Spleen (tissue), 11 donors: ENCODE data around the gene ZNF121. TPM values are rescaled to one million over a fixed set of nuclear protein-coding genes. Genes with fewer than 3 reads are reported as not detected.
A peak's percentile ranks its signal among the peaks of the same experiment; 100 is the strongest.
"Not testable (repeated sequence)": the region's sequence is repeated elsewhere in the genome, so short reads cannot be mapped to it uniquely, and the experiment has no call there.

Experiments used
- DNase-seq: peaks from one replicate; pipeline ENCODE4 v3.0.0-alpha.2; 2020
- H3K27ac ChIP-seq, 8 donors: fragments of 200-600 bp; sonication (generic) in 7 of 8; 1 replicate in 4 of 8; 2 replicates in 4 of 8; pipeline versions ENCODE4 v1.5.0 to v1.8.0; 2016 to 2021; ENCODE audit warnings: inconsistent platforms in 4 of 8, mild to moderate bottlenecking in 4 of 8, moderate library complexity in 1 of 8
- H3K27me3 ChIP-seq, 7 donors: fragments of 200-600 bp; sonication (generic) in 6 of 7; replicated peaks in 1 of 7; 1 replicate in 4 of 7; 2 replicates in 3 of 7; pipeline versions ENCODE4 v1.5.0 to v1.8.0; 2016 to 2021; ENCODE audit warnings: inconsistent platforms in 3 of 7, mild to moderate bottlenecking in 1 of 7
- H3K36me3 ChIP-seq, 6 donors: fragments of 200-600 bp; sonication (generic) in 5 of 6; 1 replicate in 4 of 6; 2 replicates in 2 of 6; pipeline versions ENCODE4 v1.5.0 to v1.8.0; 2016 to 2021; ENCODE audit warnings: inconsistent platforms in 2 of 6
- H3K4me1 ChIP-seq, 6 donors: fragments of 200-600 bp; sonication (generic) in 5 of 6; 1 replicate in 3 of 6; 2 replicates in 3 of 6; pipeline versions ENCODE4 v1.5.0 to v1.8.0; 2016 to 2021; ENCODE audit warnings: inconsistent platforms in 3 of 6
- H3K4me3 ChIP-seq, 8 donors: fragments of 200-600 bp; sonication (generic) in 7 of 8; 1 replicate in 4 of 8; 2 replicates in 4 of 8; pipeline versions ENCODE4 v1.5.0 to v1.8.0; 2016 to 2021; ENCODE audit warnings: inconsistent platforms in 4 of 8, mild to moderate bottlenecking in 4 of 8, moderate library complexity in 2 of 8
- H3K9me3 ChIP-seq, 8 donors: fragments of 200-600 bp; sonication (generic) in 7 of 8; 1 replicate in 4 of 8; 2 replicates in 4 of 8; pipeline versions ENCODE4 v1.5.0 to v1.8.0; 2016 to 2021; ENCODE audit warnings: inconsistent platforms in 4 of 8
- POLR2A ChIP-seq, 3 donors: fragments of 450-650 bp; IDR thresholded peaks; one replicate each; pipeline ENCODE4 v1.5.1; 2017; ENCODE audit warnings: antibody characterized with exemption in 3 of 3, mild to moderate bottlenecking in 1 of 3
- POLR2AphosphoS5 ChIP-seq, 3 donors: sonication (generic); formaldehyde crosslinking; IDR thresholded peaks; one replicate each; pipeline ENCODE4 v1.5.1; 2017; ENCODE audit warnings: antibody characterized with exemption in 3 of 3
- WGBS, 5 donors: extraction: QIAGEN DNeasy Blood & Tissue Kit in 3 of 5; methylation state at CpG; one replicate each; pipeline versions ENCODE4 v1.1.5 to v1.1.7; 2013 to 2018; 5-methylcytosine and 5-hydroxymethylcytosine counted together
- intact Hi-C: fragments of 100-400 bp; cut with DNase I; formaldehyde crosslinking; loops from one replicate; pipeline ENCODE4 v1.15.0; 2023; ENCODE audit warnings: low total_unique reads
- polyA plus RNA-seq, 3 donors: library from polyadenylated mRNA; stranded (reverse); fragments of 200-250 nt; gene quantifications; one replicate each; pipeline ENCODE4 v1.2.1, GENCODE V29; 2013
- total RNA-seq, 7 donors: library from RNA; depleted of rRNA in 3 of 7; stranded (reverse); fragments of >200 nt in 3 of 7; fragmentation: NEBNext Ultra II Directional in 4 of 7; extraction: Animal tissue kit (Norgen Biotek cat#: 25700) in 4 of 7; gene quantifications; one replicate each; pipeline versions ENCODE4 v1.1.0 to v1.2.1, GENCODE V29; 2016 to 2021
- TF ChIP-seq, protein P1 (sequence below), 11 experiments: fragments of 200-600 bp in 7 of 11; fragments of 450-650 bp in 4 of 11; sonication (generic) in 4 of 11; IDR thresholded peaks in 8 of 11; conservative IDR thresholded peaks in 3 of 11; 1 replicate in 7 of 11; 2 replicates in 4 of 11; pipeline versions ENCODE4 v1.4.0 to v1.8.0; 2016 to 2021; ENCODE audit warnings: antibody characterized with exemption in 11 of 11, inconsistent platforms in 4 of 11, mild to moderate bottlenecking in 1 of 11
- donor health status: healthy with polysubstance abuse.
- donor health status: DM: no; HTN: no; CAD: no; lungs with moderate emphysema.
- donor health status: DM: no; HTN: no; CAD: no.
- donor health status: Bipolar disorder and iron deficiency.
- donor health status: healthy.
- donor health status: DM: no; HTN: no; CAD: no.
- donor health status: DM: yes; HTN: yes; CAD: no.

The ZNF121 gene
- total and polyA plus RNA-seq, 10 donors, result 5.5 to 44.8 (median 32.6) TPM

DNA sequence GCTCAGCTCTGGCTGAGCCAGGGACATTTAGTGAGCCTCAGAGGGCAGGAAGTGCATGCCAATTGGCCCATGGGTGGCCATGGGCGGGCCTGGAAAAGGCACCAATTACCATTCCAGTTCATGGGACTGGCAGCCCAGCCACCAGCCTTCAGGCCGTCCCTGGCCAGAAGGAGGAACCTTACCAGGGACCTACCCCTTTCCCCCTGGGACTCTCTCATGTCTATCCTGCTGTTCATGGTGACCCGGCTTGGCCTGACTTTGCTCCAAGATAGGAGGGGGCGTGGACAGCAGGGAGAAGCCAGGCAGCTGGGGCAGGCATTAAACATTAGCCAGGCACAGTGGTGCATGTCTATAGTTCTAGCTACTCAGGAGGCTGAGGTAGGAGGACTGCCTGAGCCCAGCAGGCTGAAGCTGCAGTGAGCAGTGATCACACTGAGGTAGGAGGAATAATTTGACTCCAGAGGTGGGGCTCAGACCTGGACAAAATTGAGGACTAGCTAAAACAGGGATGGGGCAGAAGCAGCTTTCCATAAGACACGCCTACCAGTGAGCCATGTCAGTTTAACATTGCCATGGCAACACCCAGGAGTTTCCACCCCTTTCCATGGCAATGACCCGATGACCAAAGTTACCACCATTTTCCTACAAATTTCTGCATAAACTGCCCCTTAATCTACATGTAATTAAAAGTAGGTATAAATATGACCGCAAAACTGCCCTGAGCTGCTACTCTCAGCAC, 31.6 kb downstream of the ZNF121 start:
- no peak for DNase-seq
- Histone ChIP-seq H3K36me3 (peaks cover 0 to 12% (median 0%) of the 10 kb centered on the region in 6 donors), H3K27me3 (no peaks in the 10 kb centered on the region), H3K4me1 (no peaks in the 10 kb centered on the region), H3K9me3 (peaks cover 0 to 100% (median 98%) of the 10 kb centered on the region in 8 donors), H3K27ac (no peak overlapping the region), H3K4me3 (no peak overlapping the region)
- WGBS, 5 donors, result 89 to 95% (median 94%) methylated on average over 6 to 7 of the region's 7 CpGs
- intact Hi-C loops, result no loop called here
- TF ChIP-seq POLR2A (IDR thresholded peaks at IDR 0.05), result no peak
- no peak for TF ChIP-seq POLR2AphosphoS5 (IDR thresholded peaks at IDR 0.05)
- TF ChIP-seq, protein P1, sequence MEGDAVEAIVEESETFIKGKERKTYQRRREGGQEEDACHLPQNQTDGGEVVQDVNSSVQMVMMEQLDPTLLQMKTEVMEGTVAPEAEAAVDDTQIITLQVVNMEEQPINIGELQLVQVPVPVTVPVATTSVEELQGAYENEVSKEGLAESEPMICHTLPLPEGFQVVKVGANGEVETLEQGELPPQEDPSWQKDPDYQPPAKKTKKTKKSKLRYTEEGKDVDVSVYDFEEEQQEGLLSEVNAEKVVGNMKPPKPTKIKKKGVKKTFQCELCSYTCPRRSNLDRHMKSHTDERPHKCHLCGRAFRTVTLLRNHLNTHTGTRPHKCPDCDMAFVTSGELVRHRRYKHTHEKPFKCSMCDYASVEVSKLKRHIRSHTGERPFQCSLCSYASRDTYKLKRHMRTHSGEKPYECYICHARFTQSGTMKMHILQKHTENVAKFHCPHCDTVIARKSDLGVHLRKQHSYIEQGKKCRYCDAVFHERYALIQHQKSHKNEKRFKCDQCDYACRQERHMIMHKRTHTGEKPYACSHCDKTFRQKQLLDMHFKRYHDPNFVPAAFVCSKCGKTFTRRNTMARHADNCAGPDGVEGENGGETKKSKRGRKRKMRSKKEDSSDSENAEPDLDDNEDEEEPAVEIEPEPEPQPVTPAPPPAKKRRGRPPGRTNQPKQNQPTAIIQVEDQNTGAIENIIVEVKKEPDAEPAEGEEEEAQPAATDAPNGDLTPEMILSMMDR (IDR thresholded peaks at IDR 0.05 in 8 of 11, conservative IDR thresholded peaks at IDR 0.05 in 3 of 11), result no peak

DNA sequence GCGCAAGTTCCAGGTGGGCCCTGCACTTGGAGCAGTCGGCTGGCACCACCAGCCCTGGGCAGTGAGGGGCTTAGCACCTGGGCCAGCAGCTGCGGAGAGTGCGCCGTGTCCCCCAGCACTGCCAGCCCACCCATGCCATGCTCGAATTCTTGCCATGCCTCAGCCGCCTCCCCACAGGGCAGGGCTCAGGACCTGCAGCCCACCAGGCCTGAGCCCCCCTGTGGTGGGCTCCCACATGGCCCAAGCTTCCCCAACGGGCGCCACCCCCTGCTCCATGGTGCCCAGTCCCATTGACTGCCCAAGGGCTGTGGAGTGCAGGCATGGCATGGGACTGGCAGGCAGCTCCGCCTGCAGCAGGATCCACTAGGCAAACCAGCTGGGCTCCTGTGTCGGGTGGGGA, 36.4 kb downstream of the ZNF121 start:
- Histone ChIP-seq H3K9me3 (peaks cover 0 to 98% (median 58%) of the 10 kb centered on the region in 8 donors), H3K27ac (no peak overlapping the region), H3K4me3 (no peak overlapping the region), H3K27me3 (no peaks in the 10 kb centered on the region), H3K4me1 (no peaks in the 10 kb centered on the region), H3K36me3 (no peaks in the 10 kb centered on the region)
- intact Hi-C loops, result no loop called here
- 20 to 98% (median 90%) methylated on average over 1 to 11 of the region's 11 CpGs for WGBS, 5 donors
- DNase-seq, result no peak
- TF ChIP-seq POLR2A (IDR thresholded peaks at IDR 0.05) (no peak), POLR2AphosphoS5 (IDR thresholded peaks at IDR 0.05) (no peak)
- TF ChIP-seq, protein P1 (IDR thresholded peaks at IDR 0.05 in 8 of 11, conservative IDR thresholded peaks at IDR 0.05 in 3 of 11), result no peak

DNA sequence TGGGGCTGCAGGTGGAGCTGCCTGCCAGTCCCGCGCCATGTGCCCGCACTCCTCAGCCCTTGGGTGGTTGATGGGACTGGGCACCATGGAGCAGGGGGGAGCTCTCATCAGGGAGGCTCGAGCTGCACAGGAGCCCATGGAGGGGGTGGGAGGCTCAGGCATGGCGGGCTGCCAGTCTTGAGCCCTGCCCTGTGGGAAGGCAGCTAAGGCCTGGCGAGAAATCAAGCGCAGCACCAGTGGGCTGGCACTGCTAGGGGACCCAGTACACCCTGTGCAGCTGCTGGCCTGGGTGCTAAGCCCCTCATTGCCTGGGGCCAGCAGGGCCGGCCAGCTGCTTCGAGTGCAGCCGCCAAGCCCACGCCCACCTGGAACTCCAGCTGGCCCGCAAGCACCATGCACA, 43.0 kb downstream of the ZNF121 start:
- H3K4me3 ChIP-seq, intact Hi-C loops, H3K27me3 ChIP-seq, DNase-seq, H3K27ac ChIP-seq, H3K36me3 ChIP-seq: not testable (repeated sequence)
- H3K4me1 ChIP-seq, result peaks cover 3 to 26% (median 22%) of the 10 kb centered on the region in 6 donors
- 90 to 97% (median 95%) methylated on average over 4 to 12 of the region's 12 CpGs for WGBS, 5 donors
- H3K9me3 ChIP-seq, result peaks cover 0 to 75% (median 26%) of the 10 kb centered on the region in 8 donors

DNA sequence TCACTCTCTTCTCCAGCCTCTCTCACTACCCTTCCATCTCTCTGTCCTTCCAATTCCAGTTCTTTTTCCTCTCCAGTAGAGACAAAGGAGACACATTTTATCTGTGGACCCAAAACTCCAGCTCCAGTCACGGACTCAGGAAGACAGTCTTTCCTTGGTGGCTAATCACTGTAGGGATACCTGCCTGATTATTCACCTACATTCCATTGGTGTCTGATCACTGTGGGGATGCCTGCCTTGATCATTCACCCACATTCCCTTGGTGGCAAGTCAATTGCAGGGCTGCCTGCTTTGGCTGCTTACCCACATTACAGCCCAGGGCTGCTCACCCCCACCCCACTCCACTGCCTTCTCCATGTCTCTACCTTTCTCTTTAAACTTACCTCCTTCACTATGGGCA, 44.4 kb downstream of the ZNF121 start:
- peaks cover 0 to 75% (median 36%) of the 10 kb centered on the region in 8 donors for H3K9me3 ChIP-seq
- peaks cover 3 to 27% (median 22%) of the 10 kb centered on the region in 6 donors for H3K4me1 ChIP-seq
- intact Hi-C loops, H3K27me3 ChIP-seq, DNase-seq, H3K27ac ChIP-seq: not testable (repeated sequence)
- 48 to 100% (median 93%) methylated on average over 1 of the region's 1 CpG for WGBS, 5 donors
- H3K36me3 ChIP-seq, result peaks cover 0 to 19% (median 11%) of the 10 kb centered on the region in 6 donors
- H3K4me3 ChIP-seq, result peak overlapping the region in 1 of 8 donors; percentile 75

DNA sequence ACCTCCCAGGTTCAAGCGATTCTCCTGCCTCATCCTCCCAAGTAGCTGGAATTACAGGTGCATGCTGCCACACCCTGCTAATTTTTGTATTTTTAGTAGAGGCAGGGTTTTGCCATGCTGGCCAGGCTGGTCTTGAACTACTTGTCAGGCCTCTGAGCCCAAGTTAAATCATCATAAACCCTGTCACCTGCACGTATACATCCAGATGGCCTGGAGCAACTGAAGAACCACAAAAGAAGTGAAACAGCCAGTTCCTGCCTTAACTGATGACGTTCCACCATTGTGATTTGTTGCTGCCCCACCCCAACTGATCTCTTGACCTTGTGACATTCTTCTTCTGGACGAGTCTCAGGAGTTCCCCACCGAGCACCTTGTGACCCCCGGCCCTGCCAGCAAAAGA, 45.1 kb downstream of the ZNF121 start:
- Histone ChIP-seq H3K36me3 (peaks cover 5 to 27% (median 18%) of the 10 kb centered on the region in 6 donors), H3K9me3 (peaks cover 0 to 75% (median 42%) of the 10 kb centered on the region in 8 donors), H3K27ac (peak overlapping the region; percentile 86 to 95 (median 92)), H3K4me3 (peak overlapping the region in 6 of 8 donors; percentile 56 to 75 (median 61)), H3K4me1 (peaks cover 3 to 27% (median 22%) of the 10 kb centered on the region in 6 donors)
- DNase-seq, H3K27me3 ChIP-seq, intact Hi-C loops: not testable (repeated sequence)
- WGBS, 5 donors, result 82 to 87% (median 85%) methylated on average over 6 of the region's 6 CpGs
